Testis (tissue), 2 donors: ENCODE data around the gene ADAM15.

Source experiments
- POLR2A ChIP-seq: fragments of 450-650 bp; IDR thresholded peaks from one replicate; pipeline ENCODE4 v1.6.1; 2017; ENCODE audit warnings: antibody characterized with exemption, mild to moderate bottlenecking, moderate library complexity
- TF ChIP-seq, protein P1 (sequence below), 3 experiments: fragments of 450-650 bp in 2 of 3; fragments of 200-600 bp in 1 of 3; sonication (generic) in 1 of 3; IDR thresholded peaks; one replicate each; pipeline ENCODE4 v1.5.1; 2016 to 2019; ENCODE audit warnings: antibody characterized with exemption in 3 of 3, mild to moderate bottlenecking in 2 of 3, moderate library complexity in 1 of 3

DNA sequence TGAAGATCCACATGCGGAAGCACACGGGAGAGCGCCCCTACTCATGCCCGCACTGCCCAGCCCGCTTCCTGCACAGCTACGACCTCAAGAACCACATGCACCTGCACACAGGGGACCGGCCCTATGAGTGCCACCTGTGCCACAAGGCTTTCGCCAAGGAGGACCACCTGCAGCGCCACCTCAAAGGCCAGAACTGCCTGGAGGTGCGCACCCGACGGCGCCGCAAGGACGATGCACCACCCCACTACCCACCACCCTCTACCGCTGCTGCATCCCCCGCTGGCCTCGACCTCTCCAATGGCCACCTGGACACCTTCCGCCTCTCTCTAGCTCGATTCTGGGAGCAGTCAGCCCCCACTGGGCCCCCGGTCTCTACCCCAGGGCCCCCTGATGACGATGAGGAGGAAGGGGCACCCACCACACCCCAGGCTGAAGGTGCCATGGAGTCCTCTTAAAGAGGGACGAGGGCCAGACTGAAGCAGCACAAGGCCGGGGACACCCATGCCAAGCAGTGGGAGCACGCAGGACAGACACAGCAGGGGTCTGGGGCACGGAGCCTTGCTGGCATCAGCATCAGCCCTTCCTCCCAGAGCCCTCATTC is 34.8 kb upstream of the ADAM15 start:
- TF ChIP-seq, protein P1, sequence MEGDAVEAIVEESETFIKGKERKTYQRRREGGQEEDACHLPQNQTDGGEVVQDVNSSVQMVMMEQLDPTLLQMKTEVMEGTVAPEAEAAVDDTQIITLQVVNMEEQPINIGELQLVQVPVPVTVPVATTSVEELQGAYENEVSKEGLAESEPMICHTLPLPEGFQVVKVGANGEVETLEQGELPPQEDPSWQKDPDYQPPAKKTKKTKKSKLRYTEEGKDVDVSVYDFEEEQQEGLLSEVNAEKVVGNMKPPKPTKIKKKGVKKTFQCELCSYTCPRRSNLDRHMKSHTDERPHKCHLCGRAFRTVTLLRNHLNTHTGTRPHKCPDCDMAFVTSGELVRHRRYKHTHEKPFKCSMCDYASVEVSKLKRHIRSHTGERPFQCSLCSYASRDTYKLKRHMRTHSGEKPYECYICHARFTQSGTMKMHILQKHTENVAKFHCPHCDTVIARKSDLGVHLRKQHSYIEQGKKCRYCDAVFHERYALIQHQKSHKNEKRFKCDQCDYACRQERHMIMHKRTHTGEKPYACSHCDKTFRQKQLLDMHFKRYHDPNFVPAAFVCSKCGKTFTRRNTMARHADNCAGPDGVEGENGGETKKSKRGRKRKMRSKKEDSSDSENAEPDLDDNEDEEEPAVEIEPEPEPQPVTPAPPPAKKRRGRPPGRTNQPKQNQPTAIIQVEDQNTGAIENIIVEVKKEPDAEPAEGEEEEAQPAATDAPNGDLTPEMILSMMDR (IDR thresholded peaks at IDR 0.05) = no peak
- TF ChIP-seq POLR2A = no peak
